Astrocyte of the cerebellum (primary cell): Measurements from ENCODE around the gene LEMD1.

Experiments used
- DNase-seq: peaks from one replicate; pipeline ENCODE4 v3.0.0-alpha.2; 2011; ENCODE audit warnings: low read depth
- H3K4me3 ChIP-seq: 2 replicates; pipeline ENCODE4 v1.5.1; 2011; ENCODE audit warnings: mild to moderate bottlenecking, low read depth, low read length, moderate library complexity
- in situ Hi-C: cut with HindIII; loops from 2 replicates; pipeline ENCODE4 v1.10.0; 2017; ENCODE audit warnings: low sequenced_read_pairs
- TF ChIP-seq, protein P1 (sequence below): IDR thresholded peaks from 2 replicates; pipeline ENCODE4 v1.5.1; 2012; ENCODE audit warnings: low read length, low read depth, moderate library complexity, mild to moderate bottlenecking; ENCODE audit errors: missing control alignments

Gene LEMD1

GRCh38 chr1:205456383-205456867 lies 34.6 kb upstream of the LEMD1 start:
- in situ Hi-C loops, result no loop called here
- DNase-seq, result no peak
- H3K4me3 ChIP-seq, result no peak overlapping the region
- TF ChIP-seq, protein P1, sequence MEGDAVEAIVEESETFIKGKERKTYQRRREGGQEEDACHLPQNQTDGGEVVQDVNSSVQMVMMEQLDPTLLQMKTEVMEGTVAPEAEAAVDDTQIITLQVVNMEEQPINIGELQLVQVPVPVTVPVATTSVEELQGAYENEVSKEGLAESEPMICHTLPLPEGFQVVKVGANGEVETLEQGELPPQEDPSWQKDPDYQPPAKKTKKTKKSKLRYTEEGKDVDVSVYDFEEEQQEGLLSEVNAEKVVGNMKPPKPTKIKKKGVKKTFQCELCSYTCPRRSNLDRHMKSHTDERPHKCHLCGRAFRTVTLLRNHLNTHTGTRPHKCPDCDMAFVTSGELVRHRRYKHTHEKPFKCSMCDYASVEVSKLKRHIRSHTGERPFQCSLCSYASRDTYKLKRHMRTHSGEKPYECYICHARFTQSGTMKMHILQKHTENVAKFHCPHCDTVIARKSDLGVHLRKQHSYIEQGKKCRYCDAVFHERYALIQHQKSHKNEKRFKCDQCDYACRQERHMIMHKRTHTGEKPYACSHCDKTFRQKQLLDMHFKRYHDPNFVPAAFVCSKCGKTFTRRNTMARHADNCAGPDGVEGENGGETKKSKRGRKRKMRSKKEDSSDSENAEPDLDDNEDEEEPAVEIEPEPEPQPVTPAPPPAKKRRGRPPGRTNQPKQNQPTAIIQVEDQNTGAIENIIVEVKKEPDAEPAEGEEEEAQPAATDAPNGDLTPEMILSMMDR, result no peak

DNA sequence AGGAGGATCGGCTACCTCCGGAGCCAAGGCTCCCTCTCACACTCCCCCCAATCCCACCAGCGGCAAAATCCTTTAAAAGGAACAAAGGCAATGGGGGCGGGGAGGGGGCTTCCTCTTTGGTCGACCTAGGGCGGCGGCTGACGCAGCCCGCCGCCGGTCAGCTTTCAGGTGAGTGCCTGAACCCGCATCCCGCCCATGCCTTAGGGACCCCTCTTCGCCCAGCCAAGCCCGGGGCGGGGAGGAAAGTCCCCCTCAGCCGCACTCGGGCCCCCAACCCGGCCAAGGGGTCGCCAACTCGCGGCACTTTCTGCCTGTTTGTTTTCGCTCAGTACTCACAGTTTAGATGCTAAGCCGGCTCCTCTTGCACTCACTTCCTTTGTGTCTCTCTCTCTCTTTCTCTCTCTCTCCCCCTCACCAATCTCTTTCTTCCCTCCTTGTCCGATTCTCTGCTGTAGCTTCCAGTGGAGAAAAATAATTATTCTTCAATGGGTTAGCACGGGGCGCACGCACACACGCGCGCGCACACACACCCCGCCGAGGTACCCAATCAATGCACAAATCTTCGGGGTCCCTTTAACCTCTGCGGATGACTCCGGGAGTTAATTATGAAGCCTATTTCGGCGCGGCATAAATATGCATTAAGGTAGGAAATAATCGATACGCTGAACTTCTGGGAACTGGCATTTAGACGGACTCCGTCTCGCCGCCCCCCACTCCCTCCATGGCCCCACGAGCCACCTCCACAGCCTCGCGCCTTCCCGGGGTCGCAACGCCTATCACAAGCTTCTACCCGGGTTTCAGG lies 33.9 kb upstream of the LEMD1 start, which contains the start of gene BLACAT1:
BLACAT1 (minus strand) TSS at position 465 of the 802 bp plus-strand sequence.
- in situ Hi-C loops, result no loop called here
- TF ChIP-seq, protein P1, result no peak
- no peak within 1 kb of the TSS for H3K4me3 ChIP-seq
- DNase-seq, result no peak

- H3K4me3 ChIP-seq, result no peak overlapping the region
- TF ChIP-seq, protein P1, result no peak
- in situ Hi-C loops, result no loop called here
- no peak for DNase-seq
These were observed 33.1 kb upstream of the LEMD1 start for GRCh38 chr1:205454903-205455335.

- DNase-seq, result no peak
- TF ChIP-seq, protein P1, result no peak
- no peak overlapping the region for H3K4me3 ChIP-seq
- in situ Hi-C loops, result no loop called here
These were observed 31.6 kb upstream of the LEMD1 start for GRCh38 chr1:205453466-205453865.

DNA sequence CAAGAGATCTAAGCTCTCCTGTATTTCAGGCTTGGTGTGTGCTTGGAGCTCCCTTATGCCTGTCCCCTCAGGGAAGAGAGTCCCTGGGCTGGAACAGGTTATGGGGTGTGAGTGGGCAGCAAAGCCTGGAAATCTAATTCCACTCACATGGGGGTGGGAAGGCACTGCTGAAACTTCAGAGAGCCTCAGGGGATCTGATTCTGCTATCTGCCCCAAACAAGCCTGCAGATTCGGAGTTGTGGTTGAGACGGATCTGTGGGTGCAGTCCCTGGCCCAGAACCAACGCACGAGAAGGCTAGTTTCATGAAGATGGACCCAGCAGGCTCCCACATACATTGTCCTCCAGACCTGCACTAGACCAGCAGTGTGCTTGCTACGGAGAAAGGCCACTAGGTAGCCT lies 31.1 kb upstream of the LEMD1 start:
- no peak for DNase-seq
- H3K4me3 ChIP-seq, result no peak overlapping the region
- TF ChIP-seq, protein P1, result no peak
- in situ Hi-C loops, result no loop called here

DNA sequence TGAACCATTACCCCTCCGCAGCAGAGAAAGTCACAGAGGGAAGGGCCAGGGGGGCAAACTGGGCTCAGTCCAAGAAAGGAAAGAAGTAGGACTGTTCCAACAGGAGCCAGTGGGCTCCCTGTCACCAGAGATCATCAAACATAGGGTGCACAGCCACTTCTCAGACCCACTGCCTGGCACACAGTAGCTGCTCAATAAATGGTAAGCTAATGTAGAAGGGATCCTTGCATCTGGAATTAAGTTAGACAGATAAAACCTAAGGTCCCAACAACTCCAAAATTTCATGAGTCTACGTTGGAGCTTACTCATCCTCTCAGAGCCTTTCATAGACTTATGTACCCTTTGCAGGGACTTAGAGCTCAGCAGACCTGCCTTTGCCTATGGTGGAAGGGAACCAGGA lies 30.5 kb upstream of the LEMD1 start:
- no peak for DNase-seq
- H3K4me3 ChIP-seq, result no peak overlapping the region
- in situ Hi-C loops, result no loop called here
- TF ChIP-seq, protein P1, result no peak
